ENCODE results near the gene OR2AK2.

DNA sequence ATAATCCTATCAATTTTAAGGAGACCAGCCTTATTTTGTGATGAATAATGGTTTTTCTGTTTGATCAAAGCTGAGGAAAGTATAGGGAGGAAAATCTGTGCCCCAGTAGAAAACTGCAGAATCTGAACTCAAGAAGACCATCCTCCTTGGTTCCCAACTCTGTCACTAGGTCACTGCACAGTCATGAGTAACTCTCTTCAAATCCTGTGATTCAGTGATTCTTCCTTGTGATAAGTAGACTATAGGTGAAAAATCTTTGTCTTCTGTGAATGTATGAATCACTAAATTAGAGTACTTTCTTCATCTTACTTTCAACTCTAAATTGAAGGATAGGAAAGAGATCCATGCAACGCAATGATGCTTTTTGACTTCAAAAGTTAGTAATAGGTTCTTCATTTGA lies 35.1 kb downstream of the OR2AK2 start:
- no peak for TF ChIP-seq TRIM24 (IDR thresholded peaks at IDR 0.05)
- no peak for TF ChIP-seq FOXM1 (IDR thresholded peaks at IDR 0.05; ENCODE audit: low read depth)
- no peak for TF ChIP-seq FOXM1 (CRISPR knock-in tag; IDR thresholded peaks at IDR 0.05; ENCODE audit: low read depth)
- TF ChIP-seq, protein P1, sequence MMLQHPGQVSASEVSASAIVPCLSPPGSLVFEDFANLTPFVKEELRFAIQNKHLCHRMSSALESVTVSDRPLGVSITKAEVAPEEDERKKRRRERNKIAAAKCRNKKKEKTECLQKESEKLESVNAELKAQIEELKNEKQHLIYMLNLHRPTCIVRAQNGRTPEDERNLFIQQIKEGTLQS (IDR thresholded peaks at IDR 0.05) = no peak
- TF ChIP-seq, protein P1 (CRISPR knock-in tag; conservative IDR thresholded peaks at IDR 0.05) = no peak
- no peak for TF ChIP-seq XRCC4 (IDR thresholded peaks at IDR 0.05; ENCODE audit: extremely low read depth, insufficient read depth, insufficient read length)
- no peak for TF ChIP-seq POLR2A (conservative IDR thresholded peaks at IDR 0.05)
- no peak for TF ChIP-seq POU5F1 (IDR thresholded peaks at IDR 0.05; ENCODE audit: borderline replicate concordance, low read depth, low read length, partially characterized antibody)
- no peak for TF ChIP-seq SNAPC5 (CRISPR knock-in tag; IDR thresholded peaks at IDR 0.05)
- no peak for TF ChIP-seq UBTF (IDR thresholded peaks at IDR 0.05; ENCODE audit: borderline replicate concordance in 1 of 2, low read depth in 2 of 2, low read length in 2 of 2)
- no peak for TF ChIP-seq CHD1 (IDR thresholded peaks at IDR 0.05; ENCODE audit: low read length)
- TF ChIP-seq SPI1 (IDR thresholded peaks at IDR 0.05; ENCODE audit: borderline replicate concordance, low read depth, low read length) = no peak

Data from K562 (cell line).